K562 (cell line): Measurements from ENCODE around the gene IL1RL2. TPM values are rescaled to one million over a fixed set of nuclear protein-coding genes. Genes with fewer than 3 reads are reported as not detected.

ENCODE experiments used
- ATAC-seq: fragments of 200-7000 bp; cut with Tn5 transposase; 3 replicates; pipeline ENCODE4 v1.9.1; 2020; ENCODE audit warnings: moderate library complexity
- BruUV-seq: library from RNA; stranded (reverse); fragments of 400-500 nt; replicated peaks from 2 replicates; lab custom pipeline; 2021; lab: Mats Ljungman, UMichigan
- CTCF ChIA-PET: fragments of 300-600 bp; formaldehyde crosslinking; extraction: SDS; loops from one replicate; lab custom pipeline; 2021; ENCODE audit warnings: low intra/inter-chr PET ratio; lab: Yijun Ruan, JAX
- POLR2A ChIA-PET: fragments of 300-600, 350-650 bp; sonication (Branson Sonifier 250); formaldehyde crosslinking; extraction: SDS; loops from one replicate; lab custom pipeline; 2021; ENCODE audit warnings: antibody characterized with exemption, inconsistent platforms; lab: Yijun Ruan, JAX
- DNase-seq, 4 experiments: peaks; one replicate each; pipeline versions ENCODE4 v3.0.0 to v3.0.0-alpha.2; 2011 to 2018; ENCODE audit warnings: low spot score in 3 of 4, mixed read lengths in 3 of 4; ENCODE audit errors: extremely low read depth in 1 of 4
- FAIRE-seq: peaks from 2 replicates; lab custom pipeline; 2011; peaks lifted over from hg19 to GRCh38; lab: Jason Lieb, UNC
- H2AFZ ChIP-seq: 2 replicates; pipeline ENCODE4 v1.6.0; 2011; ENCODE audit warnings: low read depth, low read length, control low read depth, inconsistent platforms
- H3K27ac ChIP-seq: fragments of 200-600 bp; 3 replicates; pipeline ENCODE4 v1.8.0; 2011; ENCODE audit warnings: low read depth, mild to moderate bottlenecking, control low read depth, inconsistent platforms, low read length, moderate library complexity, mixed read lengths; ENCODE audit errors: extremely low read depth
- H3K27me3 ChIP-seq, 2 experiments: fragments of 300-600 bp in 1 of 2; 2 replicates in 1 of 2; 3 replicates in 1 of 2; pipeline versions ENCODE4 v1.6.0 to v1.8.0; 2011; ENCODE audit warnings: inconsistent platforms in 2 of 2, low read length in 2 of 2, mild to moderate bottlenecking in 1 of 2, mixed read lengths in 1 of 2, moderate library complexity in 1 of 2; ENCODE audit not compliant: control insufficient read depth in 2 of 2, insufficient read depth in 2 of 2
- H3K36me3 ChIP-seq: fragments of 300-600 bp; 3 replicates; pipeline ENCODE4 v1.8.0; 2011; ENCODE audit warnings: mild to moderate bottlenecking, low read length, inconsistent platforms; ENCODE audit not compliant: control insufficient read depth, insufficient read depth
- H3K4me1 ChIP-seq, 2 experiments: fragments of 200-600 bp in 1 of 2; replicated peaks in 1 of 2; 2 replicates in 1 of 2; 3 replicates in 1 of 2; pipeline versions ENCODE4 v1.5.1 to v1.8.0; 2011; ENCODE audit warnings: inconsistent platforms in 2 of 2, low read length in 2 of 2, mild to moderate bottlenecking in 1 of 2, mixed read lengths in 1 of 2, moderate library complexity in 1 of 2; ENCODE audit not compliant: control insufficient read depth in 2 of 2, insufficient read depth in 2 of 2
- H3K4me2 ChIP-seq: 2 replicates; pipeline ENCODE4 v1.6.1; 2011; ENCODE audit warnings: low read length, control low read depth, inconsistent platforms, mixed read lengths; ENCODE audit not compliant: insufficient read depth
- H3K4me3 ChIP-seq: fragments of 200-600 bp; sonication (generic), shearing (Covaris generic); 2 replicates; pipeline ENCODE4 v1.5.1; 2016; ENCODE audit warnings: control low read depth, inconsistent platforms
- H3K79me2 ChIP-seq: fragments of 200-600 bp; 3 replicates; pipeline ENCODE4 v1.8.0; 2011; ENCODE audit warnings: low read length, inconsistent platforms; ENCODE audit not compliant: control insufficient read depth, insufficient read depth
- H3K9ac ChIP-seq, 2 experiments: 2 replicates each; pipeline versions ENCODE4 v1.6.0 to v1.6.1; 2011; ENCODE audit warnings: low read depth in 2 of 2, low read length in 2 of 2, control low read depth in 1 of 2, inconsistent platforms in 1 of 2, mild to moderate bottlenecking in 1 of 2, mixed read lengths in 1 of 2; ENCODE audit not compliant: insufficient read depth in 1 of 2
- H3K9me1 ChIP-seq: one replicate; pipeline ENCODE4 v1.6.0; 2011; ENCODE audit warnings: inconsistent platforms, mild to moderate bottlenecking, low read length, moderate library complexity; ENCODE audit not compliant: control insufficient read depth, insufficient read depth
- H3K9me3 ChIP-seq: replicated peaks from 2 replicates; pipeline ENCODE4 v1.5.1; 2011; ENCODE audit warnings: low read depth, low read length, inconsistent platforms; ENCODE audit not compliant: control insufficient read depth, insufficient read depth
- H4K20me1 ChIP-seq: replicated peaks from 2 replicates; pipeline ENCODE4 v1.6.1; 2011; ENCODE audit warnings: low read length, inconsistent platforms, mixed read lengths; ENCODE audit not compliant: control insufficient read depth, insufficient read depth
- HBP1 ChIP-seq: fragments of 450-650 bp; formaldehyde crosslinking; IDR thresholded peaks from 2 replicates; pipeline ENCODE4 v1.4.0; 2022; ENCODE audit warnings: missing genetic modification characterization
- POLR3G ChIP-seq: IDR thresholded peaks from 2 replicates; pipeline ENCODE4 v1.6.1; 2011; ENCODE audit not compliant: insufficient read length, insufficient replicate concordance; ENCODE audit errors: extremely low read depth
- RB1 ChIP-seq: fragments of 450-650 bp; IDR thresholded peaks from 2 replicates; pipeline ENCODE4 v1.6.1; 2017; ENCODE audit warnings: low read depth, mild to moderate bottlenecking
- SP2 ChIP-seq: IDR thresholded peaks from 2 replicates; pipeline ENCODE4 v1.6.1; 2011; ENCODE audit warnings: mild to moderate bottlenecking, low read depth, low read length, moderate library complexity; ENCODE audit not compliant: poor library complexity, severe bottlenecking; ENCODE audit errors: extremely low read depth
- ZNF175 ChIP-seq: fragments of 200-800 bp; sonication (Bioruptor generic); IDR thresholded peaks from 2 replicates; pipeline ENCODE4 v1.6.1; 2016; ENCODE audit warnings: low read depth, mild to moderate bottlenecking, missing genetic modification characterization, missing compliant biosample characterization
- ZNF707 ChIP-seq: fragments of 250-450 bp; sonication (Bioruptor Pico); conservative IDR thresholded peaks from 2 replicates; pipeline ENCODE4 v1.8.0; 2022; ENCODE audit warnings: inconsistent platforms, mild to moderate bottlenecking, moderate library complexity
- ZNF830 ChIP-seq: fragments of 250-450 bp; sonication (Bioruptor Pico); IDR thresholded peaks from 2 replicates; pipeline ENCODE4 v1.5.0; 2021; ENCODE audit warnings: mild to moderate bottlenecking
- WGBS: fragments of 100-300 bp; shearing (Covaris generic); methylation state at CpG from one replicate; pipeline ENCODE4 v1.1.6; 2016; ENCODE audit warnings: low coverage, mixed read lengths; ENCODE audit not compliant: insufficient coverage; ENCODE audit errors: missing lambda C conversion rate; 5-methylcytosine and 5-hydroxymethylcytosine counted together
- in situ Hi-C: fragments of 300-500 bp; cut with MboI; formaldehyde crosslinking; loops from 4 replicates; pipeline ENCODE4 v1.15.0; 2018; ENCODE audit warnings: inconsistent platforms, mixed read lengths
- intact Hi-C: fragments of 100-400 bp; cut with micrococcal nuclease; formaldehyde crosslinking; loops from 2 replicates; pipeline ENCODE4 v1.14.2; 2022
- polyA plus RNA-seq, 8 experiments: library from polyadenylated mRNA; depleted of rRNA in 4 of 8; stranded (reverse) in 5 of 8; unstranded in 3 of 8; fragments of >200 nt; fragmentation: Nextera tagmentation in 2 of 8; fragmentation: Illumina TruSeq in 1 of 8; extraction: Ambion mirVana in 2 of 8; extraction: Trizol in 1 of 8; gene quantifications; 2 replicates each; pipeline versions ENCODE4 v1.2.1 to v1.2.3, GENCODE V29; 2011 to 2014; ENCODE audit warnings: inconsistent platforms in 1 of 8, missing spikeins in 1 of 8
- total RNA-seq, 7 experiments: library from RNA; depleted of rRNA in 6 of 7; stranded (reverse); fragments of >200 nt in 6 of 7; fragmentation: Illumina TruSeq in 2 of 7; extraction: Trizol in 2 of 7; gene quantifications; 2 replicates each; pipeline versions ENCODE4 v1.2.1 to v1.2.3, GENCODE V29; 2011 to 2021; ENCODE audit warnings: low replicate concordance in 1 of 7

The IL1RL2 gene
- total and polyA plus RNA-seq, 9 of the 15 experiments (the other 6 are each of a cell fraction or from before 2014, with no cell fraction given): not detected

- H3K4me2 ChIP-seq: no peak overlapping the region
Observed at GRCh38 chr2:102250278-102250821, 63.5 kb downstream of the IL1RL2 start.

More at GRCh38 chr2:102250278-102250821, 63.5 kb downstream of the IL1RL2 start:
- Histone ChIP-seq H3K4me3 (no peak overlapping the region), H3K79me2 (no peaks in the 10 kb centered on the region), H4K20me1 (no peaks in the 10 kb centered on the region), H2AFZ (no peak overlapping the region), H3K27ac (no peak overlapping the region), H3K9me1 (no peaks in the 10 kb centered on the region), H3K4me1 (peaks cover 0 to 6% of the 10 kb centered on the region in 2 experiments; a peak in 1 of 5 replicates), H3K9ac (no peak overlapping the region), H3K27me3 (0 out of 5 replicates have a peak, but pooled peaks cover 0 to 4% of the 10 kb centered on the region in 2 experiments), H3K36me3 (no peaks in the 10 kb centered on the region), H3K9me3 (no peaks in the 10 kb centered on the region)
- ChIA-PET CTCF (interaction anchor here (0.5 kb wide), 1 partner anchor 494 kb away, joined by 4 read pairs; no protein-coding TSS in a partner anchor), POLR2A (no interaction called here)
- no peak for TF ChIP-seq POLR3G
- TF ChIP-seq RB1: no peak
- TF ChIP-seq ZNF830: no peak
- TF ChIP-seq HBP1: no peak
- no peak for TF ChIP-seq SP2
- TF ChIP-seq ZNF175: no peak
- TF ChIP-seq ZNF707 (CRISPR knock-in tag): no peak
- in situ Hi-C loops: loop anchor here (5.0 kb wide), 1 partner anchor 192 kb away; no protein-coding TSS in a partner anchor
- ATAC-seq (no peak), FAIRE-seq (no peak), DNase-seq (no peak)
- no TSS peak for BruUV-seq
- intact Hi-C loops: loop anchor here (5.0 kb wide), 1 partner anchor 197 kb away; no protein-coding TSS in a partner anchor
- WGBS: 32% methylated on average over 28 of the region's 37 CpGs
